Brain microvascular endothelial cell (primary cell): ENCODE results near the gene CALY.
A peak's percentile ranks its signal among the peaks of the same experiment; 100 is the strongest.

Experiments
- DNase-seq: peaks from one replicate; pipeline ENCODE4 v3.0.0-alpha.2; 2020
- H3K27ac ChIP-seq: fragments of 250-450 bp; sonication (Bioruptor Pico); 2 replicates; pipeline ENCODE4 v1.5.1; 2020; ENCODE audit warnings: mild to moderate bottlenecking, moderate library complexity
- H3K27me3 ChIP-seq: fragments of 250-450 bp; sonication (Bioruptor Pico); replicated peaks from 2 replicates; pipeline ENCODE4 v1.5.1; 2020; ENCODE audit warnings: mild to moderate bottlenecking
- H3K36me3 ChIP-seq: fragments of 250-450 bp; sonication (Bioruptor Pico); replicated peaks from 2 replicates; pipeline ENCODE4 v1.5.1; 2020; ENCODE audit warnings: mild to moderate bottlenecking
- H3K4me3 ChIP-seq: 2 replicates; pipeline ENCODE4 v1.5.1; 2011; ENCODE audit warnings: low read depth, mild to moderate bottlenecking, control low read depth, low read length, moderate library complexity
- CTCF ChIP-seq: IDR thresholded peaks from 2 replicates; pipeline ENCODE4 v1.5.1; 2011; ENCODE audit warnings: low read depth, mild to moderate bottlenecking, moderate library complexity, low read length, control low read depth, inconsistent platforms; ENCODE audit errors: missing control alignments
- in situ Hi-C: cut with HindIII; loops from 2 replicates; pipeline ENCODE4 v1.10.0; 2017; ENCODE audit warnings: low sequenced_read_pairs, low pct_ligation_motif_present

Gene CALY

GRCh38 chr10:133334503-133335245, 2.0 kb downstream of the CALY start:
- no peak for TF ChIP-seq CTCF
- Histone ChIP-seq H3K4me3 (peak overlapping the region; percentile 40), H3K36me3 (no peaks in the 10 kb centered on the region), H3K27me3 (peaks cover 30% of the 10 kb centered on the region), H3K27ac (no peak overlapping the region)
- in situ Hi-C loops: no loop called here
- DNase-seq: no peak

GRCh38 chr10:133332936-133333699, 3.6 kb downstream of the CALY start:
- in situ Hi-C loops: no loop called here
- no peak for TF ChIP-seq CTCF
- Histone ChIP-seq H3K36me3 (no peaks in the 10 kb centered on the region), H3K27ac (no peak overlapping the region), H3K4me3 (no peak overlapping the region), H3K27me3 (peaks cover 30% of the 10 kb centered on the region)
- no peak for DNase-seq

- TF ChIP-seq CTCF: peak; percentile 96
- Histone ChIP-seq H3K27ac (no peak overlapping the region), H3K36me3 (no peaks in the 10 kb centered on the region), H3K4me3 (no peak overlapping the region), H3K27me3 (peaks cover 31% of the 10 kb centered on the region)
- in situ Hi-C loops: no loop called here
- DNase-seq: peak; percentile 82
Measured at GRCh38 chr10:133329491-133330202, 7.0 kb downstream of the CALY start.

GRCh38 chr10:133328358-133329343, 8.0 kb downstream of the CALY start:
- H3K4me3 ChIP-seq: no peak overlapping the region
- no peaks in the 10 kb centered on the region for H3K36me3 ChIP-seq
- H3K27ac ChIP-seq: no peak overlapping the region
- TF ChIP-seq CTCF: no peak
- in situ Hi-C loops: no loop called here
- peaks cover 28% of the 10 kb centered on the region for H3K27me3 ChIP-seq
- DNase-seq: no peak

- H3K36me3 ChIP-seq: no peaks in the 10 kb centered on the region
- TF ChIP-seq CTCF: no peak
- no peak for DNase-seq
- peaks cover 28% of the 10 kb centered on the region for H3K27me3 ChIP-seq
- no peak overlapping the region for H3K27ac ChIP-seq
- H3K4me3 ChIP-seq: no peak overlapping the region
- in situ Hi-C loops: no loop called here
Measured at GRCh38 chr10:133327651-133328357, 8.9 kb downstream of the CALY start.
